Endodermal cell (in vitro differentiated cells): Measurements from ENCODE around the gene SLC11A1. TPM values are rescaled to one million over a fixed set of nuclear protein-coding genes. Genes with fewer than 3 reads are reported as not detected.
A peak's percentile ranks its signal among the peaks of the same experiment; 100 is the strongest.

ENCODE experiments used
- DNase-seq: peaks from one replicate; pipeline ENCODE4 v3.0.0-alpha.2; 2017
- H3K27ac ChIP-seq: 2 replicates; pipeline ENCODE4 v1.5.1; 2013; ENCODE audit warnings: mild to moderate bottlenecking, low read depth, low read length, moderate library complexity
- H3K27me3 ChIP-seq: 2 replicates; pipeline ENCODE4 v1.6.1; 2013; ENCODE audit warnings: mild to moderate bottlenecking, low read length, moderate library complexity; ENCODE audit not compliant: insufficient read depth, control insufficient read depth, poor library complexity, severe bottlenecking
- H3K36me3 ChIP-seq: 2 replicates; pipeline ENCODE4 v1.7.0; 2013; ENCODE audit warnings: mild to moderate bottlenecking, low read length, moderate library complexity; ENCODE audit not compliant: control insufficient read depth, insufficient read depth
- H3K4me1 ChIP-seq: one replicate; pipeline ENCODE4 v1.7.0; 2013; ENCODE audit warnings: low read length; ENCODE audit not compliant: control insufficient read depth, insufficient read depth
- H3K4me3 ChIP-seq: 2 replicates; pipeline ENCODE4 v1.5.1; 2013; ENCODE audit warnings: mild to moderate bottlenecking, low read length, moderate library complexity
- H3K9ac ChIP-seq: 2 replicates; pipeline ENCODE4 v1.6.1; 2013; ENCODE audit warnings: mild to moderate bottlenecking, low read length, moderate library complexity; ENCODE audit not compliant: poor library complexity, severe bottlenecking; ENCODE audit errors: extremely low read depth
- H3K9me3 ChIP-seq: 2 replicates; pipeline ENCODE4 v1.6.1; 2013; ENCODE audit warnings: mild to moderate bottlenecking, low read length, moderate library complexity; ENCODE audit not compliant: control insufficient read depth
- H3K27ac Mint-ChIP-seq: 2 replicates; pipeline ENCODE4 v1.8.0; 2020; ENCODE audit warnings: mixed read lengths
- H3K27me3 Mint-ChIP-seq: 2 replicates; pipeline ENCODE4 v1.8.0; 2021; ENCODE audit warnings: mild to moderate bottlenecking, mixed read lengths; ENCODE audit not compliant: insufficient read depth
- H3K36me3 Mint-ChIP-seq: 2 replicates; pipeline ENCODE4 v1.8.0; 2020; ENCODE audit warnings: low read depth, mixed read lengths
- H3K4me1 Mint-ChIP-seq: 2 replicates; pipeline ENCODE4 v1.8.0; 2020; ENCODE audit warnings: mixed read lengths
- H3K4me3 Mint-ChIP-seq: 2 replicates; pipeline ENCODE4 v1.8.0; 2020; ENCODE audit warnings: mild to moderate bottlenecking, moderate library complexity, mixed read lengths
- H3K9me3 Mint-ChIP-seq: 2 replicates; pipeline ENCODE4 v1.8.0; 2020; ENCODE audit warnings: mild to moderate bottlenecking, mixed read lengths
- WGBS, 2 experiments: methylation state at CpG; one replicate each; pipeline versions ENCODE4 v1.1.5 to v1.1.7; 2013; ENCODE audit warnings: missing lambda C conversion rate in 2 of 2, mixed read lengths in 1 of 2; ENCODE audit not compliant: insufficient coverage in 1 of 2, insufficient read length in 1 of 2; 5-methylcytosine and 5-hydroxymethylcytosine counted together
- total RNA-seq, 2 donors: library from RNA; stranded (reverse); fragmentation: NEBNext Ultra II Directional in 1 of 2; extraction: Animal tissue kit (Norgen Biotek cat#: 25700) in 1 of 2; gene quantifications; 2 replicates in 1 of 2; 3 replicates in 1 of 2; pipeline ENCODE4 v1.2.1, GENCODE V29; 2021
- TF ChIP-seq, protein P1 (sequence below): fragments of 200-600 bp; sonication (generic); conservative IDR thresholded peaks from 2 replicates; pipeline ENCODE4 v1.5.0; 2021; ENCODE audit warnings: antibody characterized with exemption, mild to moderate bottlenecking

The SLC11A1 gene
- total RNA-seq, 2 donors from 2014 or later: 0.09 TPM; not detected in 1

- no peak overlapping the region for H3K9ac ChIP-seq
- Mint-ChIP-seq H3K4me3 (no peak overlapping the region), H3K4me1 (peaks cover 25% of the 10 kb centered on the region), H3K36me3 (peaks cover 20% of the 10 kb centered on the region), H3K9me3 (no peaks in the 10 kb centered on the region), H3K27ac (peak overlapping the region; percentile 10), H3K27me3 (peaks cover 7% of the 10 kb centered on the region)
- H3K27ac ChIP-seq: no peak overlapping the region
- no peak overlapping the region for H3K4me3 ChIP-seq
- WGBS, 2 experiments: 93 to 100% methylated on average over 2 to 8 of the region's 8 CpGs
- H3K4me1 ChIP-seq: peaks cover 11% of the 10 kb centered on the region
- H3K27me3 ChIP-seq: no peaks in the 10 kb centered on the region
- DNase-seq: no peak
- TF ChIP-seq, protein P1, sequence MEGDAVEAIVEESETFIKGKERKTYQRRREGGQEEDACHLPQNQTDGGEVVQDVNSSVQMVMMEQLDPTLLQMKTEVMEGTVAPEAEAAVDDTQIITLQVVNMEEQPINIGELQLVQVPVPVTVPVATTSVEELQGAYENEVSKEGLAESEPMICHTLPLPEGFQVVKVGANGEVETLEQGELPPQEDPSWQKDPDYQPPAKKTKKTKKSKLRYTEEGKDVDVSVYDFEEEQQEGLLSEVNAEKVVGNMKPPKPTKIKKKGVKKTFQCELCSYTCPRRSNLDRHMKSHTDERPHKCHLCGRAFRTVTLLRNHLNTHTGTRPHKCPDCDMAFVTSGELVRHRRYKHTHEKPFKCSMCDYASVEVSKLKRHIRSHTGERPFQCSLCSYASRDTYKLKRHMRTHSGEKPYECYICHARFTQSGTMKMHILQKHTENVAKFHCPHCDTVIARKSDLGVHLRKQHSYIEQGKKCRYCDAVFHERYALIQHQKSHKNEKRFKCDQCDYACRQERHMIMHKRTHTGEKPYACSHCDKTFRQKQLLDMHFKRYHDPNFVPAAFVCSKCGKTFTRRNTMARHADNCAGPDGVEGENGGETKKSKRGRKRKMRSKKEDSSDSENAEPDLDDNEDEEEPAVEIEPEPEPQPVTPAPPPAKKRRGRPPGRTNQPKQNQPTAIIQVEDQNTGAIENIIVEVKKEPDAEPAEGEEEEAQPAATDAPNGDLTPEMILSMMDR: no peak
- peaks cover 33% of the 10 kb centered on the region for H3K36me3 ChIP-seq
- no peaks in the 10 kb centered on the region for H3K9me3 ChIP-seq
These were observed 20.4 kb downstream of the SLC11A1 start for GRCh38 chr2:218402491-218402901.

DNA sequence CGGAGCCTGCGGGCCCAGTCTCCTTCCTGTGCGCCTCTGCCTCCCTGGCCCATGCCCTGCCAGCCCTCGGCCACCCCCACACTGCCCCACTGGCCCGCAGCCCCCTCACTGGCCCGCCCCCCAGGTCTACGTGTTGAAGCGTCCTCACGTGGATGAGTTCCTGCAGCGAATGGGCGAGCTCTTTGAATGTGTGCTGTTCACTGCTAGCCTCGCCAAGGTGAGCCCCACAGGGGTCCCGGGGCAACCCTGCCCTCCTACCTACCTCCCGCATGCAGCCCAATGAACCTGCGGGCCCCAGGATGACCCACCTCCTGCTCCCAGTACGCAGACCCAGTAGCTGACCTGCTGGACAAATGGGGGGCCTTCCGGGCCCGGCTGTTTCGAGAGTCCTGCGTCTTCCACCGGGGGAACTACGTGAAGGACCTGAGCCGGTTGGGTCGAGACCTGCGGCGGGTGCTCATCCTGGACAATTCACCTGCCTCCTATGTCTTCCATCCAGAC, 20.9 kb downstream of the SLC11A1 start:
- Mint-ChIP-seq H3K4me3 (no peak overlapping the region), H3K27ac (no peak overlapping the region), H3K4me1 (peaks cover 20% of the 10 kb centered on the region), H3K27me3 (peaks cover 2% of the 10 kb centered on the region), H3K36me3 (peaks cover 20% of the 10 kb centered on the region), H3K9me3 (no peaks in the 10 kb centered on the region)
- Histone ChIP-seq H3K4me3 (no peak overlapping the region), H3K9ac (no peak overlapping the region), H3K27me3 (no peaks in the 10 kb centered on the region), H3K27ac (no peak overlapping the region), H3K9me3 (no peaks in the 10 kb centered on the region), H3K36me3 (peaks cover 33% of the 10 kb centered on the region), H3K4me1 (peaks cover 11% of the 10 kb centered on the region)
- TF ChIP-seq, protein P1: no peak
- 93% methylated on average over 20 to 26 of the region's 26 CpGs for WGBS, 2 experiments
- no peak for DNase-seq

DNA sequence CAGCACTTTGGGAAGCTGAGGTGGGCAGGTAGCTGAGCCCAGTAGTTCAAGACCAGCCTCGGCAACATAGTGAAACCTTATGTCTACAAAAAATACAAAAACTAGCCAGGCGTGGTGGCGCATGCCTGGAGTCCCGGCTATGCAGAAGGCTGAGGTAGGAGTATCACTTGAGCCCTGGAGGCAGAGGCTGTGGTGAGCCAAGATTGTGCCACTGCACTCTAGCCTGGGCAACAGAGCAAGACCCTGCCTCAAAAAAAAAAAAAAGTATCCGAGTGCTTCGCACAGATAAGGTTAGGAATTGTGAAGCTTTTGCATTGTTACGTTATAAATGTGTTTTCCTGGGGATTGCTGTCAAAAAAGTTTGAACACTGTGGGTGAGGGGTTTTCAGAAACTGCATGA, 21.7 kb downstream of the SLC11A1 start:
- Histone ChIP-seq H3K9me3 (no peaks in the 10 kb centered on the region), H3K9ac (no peak overlapping the region), H3K36me3 (peaks cover 33% of the 10 kb centered on the region), H3K27ac (no peak overlapping the region), H3K27me3 (no peaks in the 10 kb centered on the region), H3K4me1 (peaks cover 11% of the 10 kb centered on the region), H3K4me3 (no peak overlapping the region)
- 88 to 94% methylated on average over 3 to 7 of the region's 7 CpGs for WGBS, 2 experiments
- DNase-seq: no peak
- no peak overlapping the region for H3K4me3 Mint-ChIP-seq
- TF ChIP-seq, protein P1: no peak
- H3K27me3 Mint-ChIP-seq: no peaks in the 10 kb centered on the region
- H3K36me3 Mint-ChIP-seq: peaks cover 20% of the 10 kb centered on the region
- H3K27ac Mint-ChIP-seq: no peak overlapping the region
- H3K4me1 Mint-ChIP-seq: peaks cover 20% of the 10 kb centered on the region
- no peaks in the 10 kb centered on the region for H3K9me3 Mint-ChIP-seq
